Measurements from ENCODE around the gene TBC1D1. TPM values are rescaled to one million over a fixed set of nuclear protein-coding genes. Genes with fewer than 3 reads are reported as not detected.
A peak's percentile ranks its signal among the peaks of the same experiment; 100 is the strongest.

TBC1D1 gene
- total RNA-seq, 1 donor from 2014 or later = 54.5 TPM

DNA sequence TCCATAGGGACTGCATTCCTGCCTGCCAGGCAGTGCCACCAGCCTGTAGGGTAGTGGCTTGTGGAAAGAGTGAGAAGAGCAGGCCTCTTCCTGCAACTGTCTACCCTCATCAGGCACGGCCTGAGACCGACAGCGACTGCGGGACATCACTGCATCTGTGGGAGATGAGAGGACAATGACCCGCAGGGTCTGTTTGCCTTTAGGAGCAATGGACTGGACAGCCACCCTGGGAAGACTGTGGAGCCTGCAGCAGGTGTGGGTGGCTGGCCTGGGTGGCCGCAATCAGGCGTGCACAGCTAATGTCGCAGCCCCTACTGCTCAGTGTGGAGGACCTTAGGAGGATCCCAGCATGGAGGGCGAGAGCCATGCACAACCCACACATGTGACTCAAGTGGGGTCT is 297.3 kb downstream of the TBC1D1 start:
- no peaks in the 10 kb centered on the region for H3K9me3 Mint-ChIP-seq (ENCODE audit: unreplicated experiment)
- Histone ChIP-seq H3K36me3 (ENCODE audit: insufficient read depth, low read length) (no peaks in the 10 kb centered on the region), H3K9me3 (ENCODE audit: insufficient read depth, low read depth, low read length) (no peaks in the 10 kb centered on the region), H3K79me2 (ENCODE audit: insufficient read depth, low read length) (no peaks in the 10 kb centered on the region), H3K4me3 (ENCODE audit: insufficient read depth, low read depth, low read length) (no peak overlapping the region), H2AFZ (ENCODE audit: low read depth, low read length) (no peak overlapping the region), H3K4me1 (ENCODE audit: insufficient read depth, low read length) (peaks cover 32% of the 10 kb centered on the region), H3K4me2 (ENCODE audit: low read length) (no peak overlapping the region), H3K27me3 (ENCODE audit: insufficient read depth, low read length) (peaks cover 4% of the 10 kb centered on the region), H4K20me1 (ENCODE audit: insufficient read depth, low read length) (no peaks in the 10 kb centered on the region), H3K27ac (ENCODE audit: low read depth, low read length) (no peak overlapping the region), H3K9ac (ENCODE audit: low read length) (no peak overlapping the region)
- DNase-seq (ENCODE audit: low read depth) (no peak), FAIRE-seq (no peak)
- TF ChIP-seq EZH2 (IDR thresholded peaks at IDR 0.05; ENCODE audit: insufficient read depth, low read length) = no peak
- TF ChIP-seq, protein P1, sequence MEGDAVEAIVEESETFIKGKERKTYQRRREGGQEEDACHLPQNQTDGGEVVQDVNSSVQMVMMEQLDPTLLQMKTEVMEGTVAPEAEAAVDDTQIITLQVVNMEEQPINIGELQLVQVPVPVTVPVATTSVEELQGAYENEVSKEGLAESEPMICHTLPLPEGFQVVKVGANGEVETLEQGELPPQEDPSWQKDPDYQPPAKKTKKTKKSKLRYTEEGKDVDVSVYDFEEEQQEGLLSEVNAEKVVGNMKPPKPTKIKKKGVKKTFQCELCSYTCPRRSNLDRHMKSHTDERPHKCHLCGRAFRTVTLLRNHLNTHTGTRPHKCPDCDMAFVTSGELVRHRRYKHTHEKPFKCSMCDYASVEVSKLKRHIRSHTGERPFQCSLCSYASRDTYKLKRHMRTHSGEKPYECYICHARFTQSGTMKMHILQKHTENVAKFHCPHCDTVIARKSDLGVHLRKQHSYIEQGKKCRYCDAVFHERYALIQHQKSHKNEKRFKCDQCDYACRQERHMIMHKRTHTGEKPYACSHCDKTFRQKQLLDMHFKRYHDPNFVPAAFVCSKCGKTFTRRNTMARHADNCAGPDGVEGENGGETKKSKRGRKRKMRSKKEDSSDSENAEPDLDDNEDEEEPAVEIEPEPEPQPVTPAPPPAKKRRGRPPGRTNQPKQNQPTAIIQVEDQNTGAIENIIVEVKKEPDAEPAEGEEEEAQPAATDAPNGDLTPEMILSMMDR (IDR thresholded peaks at IDR 0.05; ENCODE audit: insufficient read depth, low read depth, low read length) = no peak
- no peak overlapping the region for H3K27ac Mint-ChIP-seq (ENCODE audit: unreplicated experiment)
- peaks cover 18% of the 10 kb centered on the region for H3K4me1 Mint-ChIP-seq (ENCODE audit: low read depth, unreplicated experiment)
- H3K27me3 Mint-ChIP-seq (ENCODE audit: low read depth, unreplicated experiment) = peaks cover 7% of the 10 kb centered on the region
- H3K4me3 Mint-ChIP-seq (ENCODE audit: unreplicated experiment) = no peak overlapping the region
- no peaks in the 10 kb centered on the region for H3K36me3 Mint-ChIP-seq (ENCODE audit: low read depth, unreplicated experiment)

DNA sequence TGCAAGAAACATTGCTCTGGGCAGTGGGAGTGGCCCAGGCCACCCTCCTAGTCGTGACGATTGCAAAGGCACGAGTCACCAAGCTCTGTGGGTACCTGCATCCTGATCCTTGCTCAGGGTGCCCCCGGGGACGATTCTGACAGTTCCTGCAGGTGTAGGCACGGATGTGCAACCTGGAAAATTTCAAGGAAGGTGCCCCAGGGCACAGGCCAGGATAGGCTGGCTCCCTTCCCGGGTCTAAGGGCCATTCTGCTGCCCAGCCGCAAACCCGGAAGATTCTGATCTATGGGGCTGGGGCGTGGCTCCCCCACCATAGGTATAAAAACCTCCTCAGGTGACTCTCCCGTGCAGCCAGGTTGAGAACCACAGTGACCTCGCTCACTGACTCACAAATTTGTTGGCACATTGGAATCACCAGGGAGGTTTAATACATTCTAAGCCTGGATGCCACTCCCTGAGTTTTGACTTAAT is 297.8 kb downstream of the TBC1D1 start:
- H3K36me3 ChIP-seq (ENCODE audit: insufficient read depth, low read length) = no peaks in the 10 kb centered on the region
- TF ChIP-seq, protein P1 (IDR thresholded peaks at IDR 0.05; ENCODE audit: insufficient read depth, low read depth, low read length) = no peak
- no peak for TF ChIP-seq EZH2 (IDR thresholded peaks at IDR 0.05; ENCODE audit: insufficient read depth, low read length)
- peaks cover 32% of the 10 kb centered on the region for H3K4me1 ChIP-seq (ENCODE audit: insufficient read depth, low read length)
- Mint-ChIP-seq H3K4me3 (ENCODE audit: unreplicated experiment) (no peak overlapping the region), H3K4me1 (ENCODE audit: low read depth, unreplicated experiment) (peaks cover 18% of the 10 kb centered on the region), H3K27me3 (ENCODE audit: low read depth, unreplicated experiment) (peaks cover 7% of the 10 kb centered on the region), H3K36me3 (ENCODE audit: low read depth, unreplicated experiment) (no peaks in the 10 kb centered on the region), H3K9me3 (ENCODE audit: unreplicated experiment) (no peaks in the 10 kb centered on the region), H3K27ac (ENCODE audit: unreplicated experiment) (no peak overlapping the region)
- H3K27me3 ChIP-seq (ENCODE audit: insufficient read depth, low read length) = peaks cover 5% of the 10 kb centered on the region
- FAIRE-seq = no peak
- H3K9ac ChIP-seq (ENCODE audit: low read length) = no peak overlapping the region
- peak overlapping the region; percentile 64 for H3K4me2 ChIP-seq (ENCODE audit: low read length)
- H3K27ac ChIP-seq (ENCODE audit: low read depth, low read length) = peak overlapping the region; percentile 61
- DNase-seq (ENCODE audit: low read depth) = no peak
- no peak overlapping the region for H3K4me3 ChIP-seq (ENCODE audit: insufficient read depth, low read depth, low read length)
- no peaks in the 10 kb centered on the region for H3K9me3 ChIP-seq (ENCODE audit: insufficient read depth, low read depth, low read length)
- H3K79me2 ChIP-seq (ENCODE audit: insufficient read depth, low read length) = no peaks in the 10 kb centered on the region
- no peaks in the 10 kb centered on the region for H4K20me1 ChIP-seq (ENCODE audit: insufficient read depth, low read length)
- H2AFZ ChIP-seq (ENCODE audit: low read depth, low read length) = no peak overlapping the region

Other genes starting within 250 kb of the TBC1D1 start
- 23.1 and 26.9 TPM in 2 replicates for gene RELL1, start 204.7 kb upstream of the TBC1D1 start, total RNA-seq
- 23.8 and 24.4 TPM in 2 replicates for gene PGM2, start 64.4 kb upstream of the TBC1D1 start, total RNA-seq
- gene PTTG2, start 69.3 kb downstream of the TBC1D1 start, total RNA-seq = not detected in 2 replicates

Measured in astrocyte (in vitro differentiated cells and primary cell).